ENCODE results near the gene KDM5B. TPM values are rescaled to one million over a fixed set of nuclear protein-coding genes. Genes with fewer than 3 reads are reported as not detected.

The KDM5B gene
- total RNA-seq, 4 donors from 2014 or later: 40.8 to 69.7 (median 45.7) TPM

GRCh38 chr1:202679406-202680177 lies 128.6 kb downstream of the KDM5B start:
- no peak for DNase-seq (ENCODE audit: low spot score)
- ATAC-seq (ENCODE audit: low FRiP score): no peak
- no peak for TF ChIP-seq CTCF (IDR thresholded peaks at IDR 0.05)

DNA sequence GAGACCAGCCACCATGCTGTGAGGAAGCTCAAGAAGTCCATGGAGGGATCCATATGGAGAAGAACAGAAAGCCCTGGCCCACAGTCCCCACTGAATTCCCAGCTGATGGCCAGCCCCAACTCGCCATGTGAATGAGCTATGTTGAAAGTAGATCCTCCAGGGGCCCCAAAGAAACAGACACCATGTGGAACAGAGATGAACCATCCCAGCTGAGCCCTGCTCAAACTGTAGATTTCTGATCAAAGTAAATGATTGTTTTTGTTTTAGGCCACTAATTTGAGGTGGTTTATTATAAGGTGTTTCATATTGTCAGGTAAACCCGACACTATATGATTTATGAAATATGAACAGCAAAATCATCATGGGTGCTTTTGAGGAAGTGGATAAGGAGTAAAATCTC lies 130.8 kb downstream of the KDM5B start:
- TF ChIP-seq CTCF (IDR thresholded peaks at IDR 0.05): no peak

More for the DNA sequence above, 130.8 kb downstream of the KDM5B start:
- ATAC-seq (ENCODE audit: low FRiP score) (no peak), DNase-seq (ENCODE audit: low spot score) (no peak)

Small RNA genes lying within 50 kb of the gene (small RNA-seq; reads per million reads assigned to genes)
- gene AC098934.3: not detected

Other genes starting within 250 kb of the KDM5B start
- under 1 TPM in 1 of 4 donors, not detected in 3; 0.12 TPM for gene SYT2, start 98.0 kb downstream of the KDM5B start, total RNA-seq
- not detected for gene PCAT6, start 2.5 kb upstream of the KDM5B start, total RNA-seq
- gene RABIF, start 80.7 kb upstream of the KDM5B start, total RNA-seq: 1 to 10 TPM; 4.6 to 7.4 (median 5.3) TPM
- gene KLHL12, start 118.8 kb upstream of the KDM5B start, total RNA-seq: 10 to 100 TPM; 12.4 to 25.2 (median 20.8) TPM
- 100 to 1,000 TPM in 1 of 4 donors, 10 to 100 TPM in 3; 79.0 to 117 (median 94.2) TPM for gene ADIPOR1, start 149.9 kb upstream of the KDM5B start, total RNA-seq
- 10 to 100 TPM; 34.3 to 57.4 (median 41.6) TPM for gene CYB5R1, start 158.8 kb upstream of the KDM5B start, total RNA-seq
- gene TMEM183A, start 199.0 kb upstream of the KDM5B start, total RNA-seq: 10 to 100 TPM; 69.2 to 75.8 (median 72.8) TPM
- 1 to 10 TPM in 2 of 4 donors, under 1 TPM in 1, not detected in 1; 0.72 to 1.4 (median 1.2) TPM for gene PPFIA4, start 218.1 kb upstream of the KDM5B start, total RNA-seq